A172 (cell line): ENCODE results near the gene RNF187. TPM values are rescaled to one million over a fixed set of nuclear protein-coding genes. Genes with fewer than 3 reads are reported as not detected.
A peak's percentile ranks its signal among the peaks of the same experiment; 100 is the strongest.

Source experiments
- DNase-seq: peaks from one replicate; pipeline ENCODE4 v3.0.0-alpha.2; 2015; ENCODE audit warnings: low spot score
- total RNA-seq: library from RNA; depleted of rRNA; stranded (reverse); fragments of >200 nt; shearing (Covaris generic); gene quantifications from 2 replicates; pipeline ENCODE4 v1.2.3, GENCODE V29; 2014; rRNA removed

Gene RNF187
- total RNA-seq: 94.5 and 118 TPM in 2 replicates

DNA sequence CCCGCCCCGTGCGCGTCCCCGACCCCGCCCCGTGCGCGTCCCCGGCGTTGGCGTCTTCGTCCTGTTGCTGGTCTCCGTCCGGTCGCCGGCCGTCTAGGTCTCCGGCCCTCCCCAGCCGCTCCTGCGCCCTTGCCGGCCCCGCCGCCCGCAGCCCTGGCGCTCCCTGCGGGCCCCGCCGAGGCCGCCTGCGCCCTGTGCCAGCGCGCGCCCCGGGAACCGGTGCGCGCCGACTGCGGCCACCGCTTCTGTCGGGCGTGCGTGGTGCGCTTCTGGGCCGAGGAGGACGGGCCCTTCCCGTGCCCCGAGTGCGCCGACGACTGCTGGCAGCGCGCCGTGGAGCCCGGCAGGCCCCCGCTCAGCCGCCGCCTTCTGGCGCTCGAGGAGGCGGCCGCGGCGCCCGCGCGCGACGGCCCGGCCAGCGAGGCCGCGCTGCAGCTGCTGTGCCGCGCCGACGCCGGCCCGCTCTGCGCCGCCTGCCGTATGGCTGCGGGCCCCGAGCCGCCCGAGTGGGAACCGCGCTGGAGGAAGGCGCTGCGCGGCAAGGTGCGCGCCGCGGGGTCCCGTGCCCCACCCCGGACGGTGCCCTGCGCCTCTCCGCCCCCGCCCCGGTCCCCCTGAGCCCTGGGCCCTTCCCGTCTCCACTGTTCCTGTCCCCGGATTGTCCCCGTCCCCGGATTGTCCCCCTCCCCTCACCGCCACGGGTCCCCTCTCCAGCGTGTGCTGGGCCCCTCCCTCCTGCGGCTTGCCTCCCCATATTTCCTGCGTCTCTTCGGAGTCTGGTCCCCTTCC, at the start of gene RNF187:
Gene RNF187 (plus strand): TSS at position 47 of the 789 bp plus-strand sequence.
- DNase-seq: no peak

DNA sequence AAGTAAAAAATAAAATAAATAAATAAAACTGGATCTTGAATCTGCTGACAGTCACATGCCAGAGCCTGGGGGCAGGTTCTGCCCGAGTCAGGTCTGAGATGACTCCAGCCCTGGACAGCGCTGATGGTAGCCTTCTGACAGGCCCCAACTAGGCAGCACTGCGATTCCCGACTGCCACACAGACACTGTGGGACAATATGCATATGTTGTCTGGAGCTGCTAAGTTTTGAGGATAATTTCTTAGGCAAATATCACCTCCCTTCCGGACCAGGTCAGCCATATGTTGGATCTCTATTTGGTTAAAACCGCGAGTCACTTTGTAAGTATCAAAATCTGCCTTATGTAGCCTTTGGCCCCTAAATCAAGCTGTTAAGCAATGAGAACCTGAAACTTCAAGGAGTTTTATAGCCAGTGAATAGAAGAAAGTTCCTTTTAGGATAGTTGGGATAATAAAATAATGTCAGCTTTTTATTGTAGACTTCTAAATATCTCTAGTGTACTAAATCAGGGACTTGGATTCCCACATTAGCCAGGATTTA, 49.7 kb upstream of the RNF187 start:
- no peak for DNase-seq

DNA sequence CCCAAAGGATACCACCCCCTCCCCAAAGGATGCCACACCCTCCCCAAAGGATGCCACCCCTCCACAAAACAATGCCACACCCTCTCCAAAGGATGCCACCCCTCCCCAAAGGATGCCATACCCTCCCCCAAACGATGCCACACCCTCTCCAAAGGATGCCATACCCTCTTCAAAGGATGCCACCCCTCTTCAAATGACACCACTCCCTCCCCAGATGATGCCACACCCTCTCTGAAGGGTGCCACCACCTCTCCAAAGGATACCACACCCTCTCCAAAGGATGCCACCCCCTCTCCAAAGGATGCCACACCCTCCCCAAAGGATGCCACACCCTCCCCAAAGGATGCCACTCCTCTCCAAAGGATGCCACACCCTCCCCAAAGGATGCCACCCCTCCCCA, 48.9 kb upstream of the RNF187 start:
- DNase-seq: peak; percentile 16

DNA sequence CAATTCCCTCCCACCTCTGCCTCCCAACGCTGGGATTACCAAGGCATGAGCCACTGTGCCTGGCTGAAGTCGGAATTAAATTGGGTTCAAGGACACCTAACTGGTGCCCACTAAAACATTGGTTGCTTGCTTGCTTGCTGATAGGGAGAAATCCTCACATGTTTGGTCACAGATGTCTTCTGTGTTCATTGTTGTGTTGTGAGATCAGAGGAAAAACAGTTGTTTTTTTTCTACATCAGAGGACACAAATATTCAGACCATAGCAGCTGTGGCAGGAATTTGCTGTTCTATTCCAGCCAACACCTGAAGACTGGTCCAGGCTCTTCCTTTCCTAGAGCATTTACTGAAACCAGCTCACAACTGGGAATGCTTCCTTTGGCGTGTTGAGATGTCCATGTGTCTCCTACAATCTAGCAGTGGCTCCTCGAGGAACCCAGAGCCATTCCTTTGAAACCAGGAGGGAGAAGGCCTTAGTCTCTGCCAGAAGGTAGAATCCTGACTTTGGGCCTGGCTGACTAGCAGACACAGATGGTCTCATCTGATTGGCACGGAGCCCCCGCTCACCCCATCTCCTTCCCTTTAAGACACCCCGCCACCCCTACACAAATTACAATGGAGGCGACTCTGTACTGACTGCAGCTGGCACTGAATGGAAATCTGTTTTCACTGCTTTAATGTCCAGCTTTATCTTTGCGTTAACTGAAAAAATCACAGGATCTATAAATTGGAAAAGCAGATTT, 46.3 kb upstream of the RNF187 start:
- no peak for DNase-seq

DNA sequence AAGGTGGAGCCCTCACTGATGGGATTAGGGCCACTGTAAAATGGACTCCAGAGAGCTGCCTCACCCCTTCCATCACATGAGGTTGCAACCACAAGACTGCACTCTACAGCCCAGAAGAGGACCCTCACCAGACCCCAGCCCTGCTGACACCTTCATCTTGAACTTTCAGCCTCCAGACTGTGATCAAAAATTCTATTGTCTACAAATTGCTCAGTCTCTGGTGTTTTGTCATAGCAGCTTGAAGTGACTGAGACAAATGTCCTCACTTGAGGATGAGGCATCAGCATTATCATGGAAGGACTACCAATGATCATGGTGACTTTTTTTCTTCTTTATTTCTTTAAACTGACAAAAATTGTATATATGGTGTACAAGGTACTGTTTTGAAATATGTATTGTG, 43.8 kb upstream of the RNF187 start:
- no peak for DNase-seq

DNA sequence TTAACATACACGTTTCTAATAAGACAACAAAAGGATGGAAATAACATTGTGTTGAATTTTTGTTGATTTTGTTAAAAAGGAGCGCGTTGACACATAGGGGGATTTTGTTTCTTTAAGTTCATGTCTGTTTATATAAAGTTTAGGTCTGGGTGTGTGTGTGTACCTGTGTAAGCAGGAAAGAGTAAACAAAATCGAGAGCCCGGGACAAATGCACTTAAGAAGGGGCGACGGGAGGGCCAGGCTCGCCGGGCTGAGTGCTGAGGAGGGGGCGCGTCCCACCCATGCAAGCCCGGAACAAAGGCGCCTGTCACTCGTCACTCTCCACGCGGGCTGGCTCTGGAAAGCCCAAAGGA, 41.7 kb upstream of the RNF187 start:
- DNase-seq: no peak

DNA sequence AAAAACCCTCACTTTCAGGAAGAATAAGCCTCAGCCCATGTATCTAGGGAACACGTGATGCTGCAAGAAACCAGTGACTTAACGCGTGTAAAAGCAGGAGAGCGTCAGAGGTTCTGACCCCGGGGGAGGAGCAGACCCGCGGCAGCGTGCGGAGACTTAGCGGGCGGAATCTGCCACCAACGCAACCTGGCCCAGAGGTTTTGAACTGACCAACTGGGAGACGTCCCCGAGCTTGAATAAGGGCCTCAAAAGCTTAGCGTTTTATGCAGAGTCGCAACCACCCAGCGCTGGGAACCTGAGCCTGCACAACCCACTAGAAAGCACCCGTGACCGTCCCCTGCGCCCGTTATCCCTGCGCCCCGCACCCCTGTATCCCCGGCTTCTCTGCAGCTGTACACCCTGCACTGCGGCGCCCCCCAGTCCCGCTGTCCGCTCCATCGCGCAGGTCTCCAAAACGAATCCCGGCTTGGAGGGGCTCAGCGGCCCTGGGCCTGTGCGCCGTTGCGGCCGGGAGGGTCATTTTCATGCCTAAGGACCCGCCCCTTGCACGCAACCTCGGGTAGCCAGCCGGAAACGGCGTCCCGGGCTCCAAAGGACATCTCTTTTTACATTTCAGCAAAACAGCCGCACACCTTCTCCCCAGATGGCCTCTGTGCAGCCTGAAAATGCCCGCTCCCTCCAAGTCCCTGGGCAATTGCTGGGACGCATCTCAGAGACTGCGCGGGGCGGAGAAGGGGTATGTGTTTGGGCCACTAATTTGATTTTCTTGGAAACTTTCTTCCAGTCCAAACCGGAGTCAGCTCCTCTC, 41.1 kb upstream of the RNF187 start:
- no peak for DNase-seq

DNA sequence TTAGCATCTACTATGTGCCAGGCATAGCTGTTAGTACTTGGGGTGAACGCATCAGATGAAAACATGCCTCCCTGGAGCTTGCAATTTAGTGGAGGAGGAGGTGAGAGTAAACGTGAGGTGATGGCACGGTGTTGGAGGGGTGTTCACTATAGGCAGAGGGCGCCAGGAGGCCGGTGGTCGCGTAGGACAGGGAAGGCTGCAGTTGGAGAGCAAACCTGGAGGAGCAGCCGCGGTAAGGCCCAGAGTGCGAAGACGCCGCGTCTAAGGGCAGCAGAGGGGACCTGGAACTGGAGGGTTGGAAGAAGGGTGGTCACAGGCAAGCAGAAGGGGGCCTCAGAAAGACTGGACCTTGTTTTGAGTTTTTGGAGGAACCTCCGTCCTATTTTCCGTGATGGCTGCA, 40.3 kb upstream of the RNF187 start:
- DNase-seq: no peak

DNA sequence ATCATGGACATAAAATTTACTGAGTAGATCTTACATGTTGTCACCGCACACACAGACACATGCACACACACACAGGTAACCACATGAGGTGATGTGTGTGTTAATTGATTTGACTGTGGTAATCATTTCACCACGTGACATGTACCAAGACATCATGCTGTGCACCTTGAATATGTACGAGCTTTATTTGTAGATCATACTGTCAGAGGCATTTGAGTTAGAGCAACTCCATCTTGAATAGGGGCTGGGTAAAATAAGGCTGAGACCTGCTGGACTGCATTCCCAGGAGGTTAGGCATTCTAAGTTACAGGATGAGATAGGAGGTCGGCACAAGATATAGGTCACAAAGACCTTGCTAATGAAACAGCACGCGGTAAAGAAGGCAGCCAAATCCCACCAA, 38.8 kb upstream of the RNF187 start:
- DNase-seq: no peak

DNA sequence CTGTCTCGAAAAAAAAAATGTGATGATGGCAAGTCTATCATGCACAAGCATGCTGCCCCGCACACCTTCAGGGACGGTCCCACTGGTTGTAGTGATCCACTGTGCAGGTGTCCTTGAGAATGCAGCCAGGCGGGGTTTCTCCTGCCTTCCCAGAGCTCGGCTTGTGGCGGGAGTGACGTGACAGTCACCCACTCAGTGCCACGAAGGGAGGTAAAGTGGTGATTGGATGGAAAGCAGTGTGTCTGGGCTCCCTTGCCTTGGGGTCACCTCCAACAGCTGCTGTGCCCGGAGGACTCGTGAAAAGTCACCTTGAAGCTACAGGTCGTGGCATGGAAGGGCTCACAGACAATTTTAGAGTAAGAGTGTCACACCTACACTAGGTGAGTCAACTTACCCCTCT, 37.0 kb upstream of the RNF187 start:
- DNase-seq: no peak

DNA sequence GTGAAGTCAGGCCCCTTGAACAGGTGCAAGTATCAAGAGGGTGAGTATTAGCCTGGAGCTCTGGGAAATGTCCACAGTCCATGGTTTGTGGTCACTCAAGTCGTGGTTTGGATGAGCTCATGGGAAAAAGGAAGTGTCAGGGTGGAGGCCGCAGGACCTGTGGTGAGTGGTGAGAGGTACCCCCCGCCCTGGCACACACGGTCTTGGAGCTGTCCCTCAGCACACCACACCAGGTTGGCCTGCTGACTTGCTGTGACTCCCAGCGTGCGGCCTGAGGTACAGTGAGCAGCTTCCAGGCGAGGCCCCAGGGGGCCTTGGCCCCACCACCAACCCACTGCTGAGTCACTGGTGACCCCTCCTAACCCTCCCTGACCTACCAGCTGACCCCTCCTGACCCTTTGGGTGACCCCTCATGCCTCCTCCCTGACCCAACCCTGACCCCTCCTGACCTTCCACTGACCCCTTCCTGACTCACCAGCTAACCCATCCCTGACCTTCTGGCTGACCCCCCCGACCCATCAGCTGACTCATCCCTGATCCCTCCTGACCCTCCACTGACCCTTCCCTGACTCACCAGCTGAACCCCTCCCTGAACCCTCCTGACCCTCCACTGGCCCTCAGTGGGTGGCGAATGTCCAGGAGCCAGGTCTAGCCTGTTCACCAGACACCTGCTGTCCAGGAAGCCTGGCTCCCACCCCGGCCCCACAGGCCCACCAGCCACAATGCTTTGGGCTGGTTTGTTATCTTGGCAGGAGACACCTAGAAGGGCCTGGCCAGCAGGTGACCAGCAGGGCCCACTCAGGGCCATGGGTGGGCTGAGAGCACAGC, 34.8 kb upstream of the RNF187 start:
- DNase-seq: peak; percentile 76

DNA sequence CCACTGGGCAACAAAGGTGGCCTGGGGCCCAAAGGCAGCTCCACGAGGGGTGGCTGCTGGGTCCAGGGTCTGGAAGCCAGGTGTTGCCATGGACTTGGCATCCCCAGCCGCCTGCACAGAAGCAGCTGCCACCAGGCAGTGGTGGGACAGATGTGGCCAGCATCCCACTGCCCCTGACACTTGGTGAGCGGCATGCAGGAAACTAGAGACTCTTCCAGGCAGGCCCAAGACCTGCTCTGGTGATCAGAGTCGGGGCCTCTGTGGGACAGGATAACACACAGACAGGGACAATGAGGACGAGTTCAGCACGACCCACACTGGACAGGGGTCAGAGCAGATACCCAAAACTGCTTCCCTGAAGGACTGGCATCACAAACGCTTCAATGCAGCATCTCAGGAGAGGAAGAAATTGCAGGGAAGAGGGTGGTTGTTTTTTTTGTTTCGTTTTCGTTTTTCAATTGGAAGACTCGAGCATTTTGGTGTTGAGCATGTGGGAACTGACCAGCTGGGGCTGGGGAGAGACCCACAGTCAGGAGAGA, 34.1 kb upstream of the RNF187 start:
- no peak for DNase-seq

DNA sequence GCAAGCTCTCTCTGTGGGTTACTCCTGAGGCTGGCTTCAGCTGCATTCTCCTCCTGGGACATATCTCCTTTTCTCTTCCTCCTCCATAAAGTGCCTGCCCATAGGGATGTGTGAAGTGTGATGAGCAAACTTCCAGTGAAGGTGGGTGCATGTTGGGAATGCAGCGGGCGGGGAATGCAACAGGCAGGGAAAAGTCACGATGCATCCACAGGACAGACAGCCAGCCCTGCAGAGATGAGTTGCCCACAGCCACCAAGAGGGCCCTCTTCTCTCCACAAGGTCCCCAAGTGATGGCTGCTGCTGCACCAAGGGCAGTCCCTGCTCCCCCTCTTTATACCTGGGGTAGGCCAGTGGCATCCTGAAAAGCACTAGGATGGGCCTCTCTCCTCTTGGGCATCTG, 33.6 kb upstream of the RNF187 start:
- no peak for DNase-seq

DNA sequence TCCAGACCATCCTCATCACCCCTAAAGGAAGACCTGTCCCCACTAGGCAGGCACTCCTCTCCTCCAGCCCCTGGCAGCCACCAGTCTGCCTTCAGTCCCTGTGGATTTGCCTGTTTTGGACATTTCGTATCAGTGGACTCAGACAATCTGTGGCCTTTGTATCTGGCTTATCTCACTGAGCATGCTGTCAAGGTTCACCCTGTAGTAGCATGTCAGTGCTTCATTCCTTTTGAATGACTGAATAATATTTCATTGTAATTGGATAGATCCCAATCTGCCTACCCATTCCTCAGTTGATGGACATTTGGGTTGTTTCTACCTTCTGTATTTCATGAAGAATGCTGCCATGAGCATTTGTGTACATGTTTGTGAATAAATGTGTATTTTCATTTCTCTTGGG, 32.9 kb upstream of the RNF187 start:
- no peak for DNase-seq

DNA sequence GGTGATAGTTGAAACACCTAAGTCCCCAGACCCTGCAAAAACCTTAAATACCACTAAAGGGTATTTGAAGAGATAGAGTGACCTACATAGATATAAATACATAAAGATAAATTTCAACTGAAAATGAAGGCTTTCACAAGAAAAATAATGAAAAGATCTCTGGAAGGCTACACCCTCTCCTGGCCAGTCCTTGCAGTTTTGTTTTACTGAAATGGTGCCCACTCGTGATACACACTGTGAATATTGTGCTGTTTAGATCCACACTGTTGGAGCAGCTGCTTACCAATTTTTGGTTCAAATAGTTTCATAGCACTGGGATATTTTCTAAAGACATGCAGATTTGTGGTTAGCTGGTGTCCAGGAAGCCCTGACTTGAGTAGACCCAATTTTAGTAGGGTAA, 31.5 kb upstream of the RNF187 start:
- DNase-seq: no peak

DNA sequence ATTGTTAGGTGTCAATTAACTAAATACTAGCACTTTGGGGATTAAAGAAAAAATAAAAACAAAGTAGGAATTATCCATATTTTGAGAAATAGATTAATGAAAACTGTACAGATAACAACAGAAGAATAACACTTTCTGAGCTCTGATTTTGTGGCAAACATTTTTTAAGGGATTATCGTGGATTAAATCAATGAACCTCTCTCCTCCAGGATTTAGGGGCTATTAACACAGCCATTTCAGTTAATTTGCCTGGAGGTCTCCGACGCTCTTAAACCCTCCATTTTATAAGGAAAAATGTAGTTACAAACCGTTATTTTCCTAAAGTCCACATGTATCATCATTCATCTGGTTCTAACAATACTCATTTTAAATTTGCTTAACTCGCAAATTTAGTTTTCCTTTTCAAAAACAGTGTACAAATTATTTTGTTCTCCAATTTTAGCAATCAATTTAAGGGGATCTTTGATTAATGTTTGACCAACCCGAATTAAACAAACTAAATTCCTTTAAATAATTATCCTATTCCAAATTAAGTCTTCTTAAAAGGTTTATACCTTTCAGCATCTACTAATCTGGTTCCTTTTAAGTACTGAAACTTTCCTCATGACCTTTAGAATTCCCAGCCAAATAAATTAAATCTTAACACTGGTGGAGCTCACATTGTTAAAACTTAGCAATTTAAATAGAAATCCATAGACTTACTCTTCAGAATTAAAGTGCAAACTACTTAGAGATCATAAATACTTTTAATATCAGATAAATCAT, 30.7 kb upstream of the RNF187 start:
- no peak for DNase-seq

DNA sequence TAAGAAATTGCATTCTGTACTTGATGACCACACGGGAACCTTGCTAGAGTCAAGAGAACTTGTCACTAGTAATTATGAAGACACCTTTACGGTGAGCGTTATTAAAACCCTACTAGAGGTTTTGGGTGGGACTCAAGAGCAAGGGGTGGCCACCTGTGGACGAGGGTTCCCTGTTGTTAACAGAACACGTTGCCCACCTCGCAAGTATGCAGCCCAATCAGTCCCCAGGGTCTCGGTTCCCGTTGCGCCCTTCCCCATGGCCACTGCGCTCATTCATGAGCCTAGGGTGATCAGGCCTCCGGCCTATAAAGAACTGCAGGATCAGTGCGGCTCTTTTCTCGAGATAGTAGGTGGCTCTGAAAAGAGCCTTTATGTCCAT, 30.2 kb upstream of the RNF187 start:
- DNase-seq: no peak

DNA sequence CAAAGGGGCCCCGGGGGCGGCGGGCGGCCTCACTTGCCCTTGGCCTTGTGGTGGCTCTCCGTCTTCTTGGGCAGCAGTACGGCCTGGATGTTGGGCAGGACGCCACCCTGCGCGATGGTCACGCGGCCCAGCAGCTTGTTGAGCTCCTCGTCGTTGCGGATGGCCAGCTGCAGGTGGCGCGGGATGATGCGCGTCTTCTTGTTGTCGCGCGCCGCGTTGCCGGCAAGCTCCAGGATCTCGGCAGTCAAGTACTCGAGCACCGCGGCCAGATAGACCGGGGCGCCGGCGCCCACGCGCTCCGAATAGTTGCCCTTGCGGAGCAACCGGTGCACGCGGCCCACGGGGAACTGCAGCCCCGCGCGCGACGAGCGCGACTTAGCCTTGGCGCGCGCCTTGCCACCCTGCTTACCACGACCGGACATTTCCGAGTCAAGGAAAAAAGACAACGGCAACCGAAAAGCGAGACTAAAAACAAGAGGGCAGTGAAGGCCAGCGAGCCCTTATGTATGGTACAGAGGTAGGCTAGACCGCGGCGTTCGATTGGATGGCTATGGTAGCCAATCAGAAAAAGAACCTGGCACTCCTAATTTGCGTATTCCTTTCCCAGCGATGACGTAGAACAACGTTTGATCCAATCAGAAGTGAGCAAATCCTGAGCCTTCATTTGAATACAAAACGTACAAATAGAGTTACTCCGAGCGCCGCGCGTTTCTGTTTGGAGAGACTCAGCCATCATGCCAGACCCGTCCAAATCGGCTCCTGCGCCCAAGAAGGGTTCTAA, 29.6 kb upstream of the RNF187 start:
- DNase-seq: peak; percentile 95
